ENCODE measurements around the gene NCKAP5. TPM values are rescaled to one million over a fixed set of nuclear protein-coding genes. Genes with fewer than 3 reads are reported as not detected.

NCKAP5 gene
- total and polyA plus RNA-seq, 9 of the 15 experiments (the other 6 are each of a cell fraction or from before 2014, with no cell fraction given) = not detected

DNA sequence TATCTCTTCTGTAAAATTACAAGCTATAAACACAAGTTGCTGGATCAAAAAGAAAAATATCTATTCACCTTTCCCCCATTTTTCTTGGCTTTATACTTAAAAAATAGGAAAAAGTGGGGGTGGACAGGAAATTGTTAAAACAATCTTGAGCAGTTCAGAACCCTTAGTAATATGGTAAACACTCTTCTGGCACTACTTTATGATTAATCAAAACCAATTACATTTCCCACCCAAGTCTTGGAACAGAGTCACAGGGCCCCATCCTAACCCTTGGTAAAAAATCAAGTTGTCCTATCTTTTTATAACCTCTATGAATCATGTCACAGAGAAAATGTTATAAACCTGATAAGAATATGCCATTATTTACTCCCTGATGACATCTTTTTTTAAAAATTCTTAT, 570.0 kb downstream of the NCKAP5 start:
- no peaks in the 10 kb centered on the region for H3K9me3 ChIP-seq (replicated peaks; ENCODE audit: control insufficient read depth, insufficient read depth, low read depth, low read length)
- DNase-seq (ENCODE audit: extremely low read depth in 1 of 4, low spot score in 3 of 4) = no peak
- in situ Hi-C loops (cut with MboI) = no loop called here

More for the DNA sequence above, 570.0 kb downstream of the NCKAP5 start:
- no peak overlapping the region for H3K4me3 ChIP-seq
- no peak for ATAC-seq
- H3K4me1 ChIP-seq (replicated peaks in 1 of 2; ENCODE audit: control insufficient read depth in 2 of 2, insufficient read depth in 2 of 2, low read length in 2 of 2) = no peaks in the 10 kb centered on the region
- ChIA-PET POLR2A (interaction anchor here (0.7 kb wide), 1 partner anchor 65 kb away, joined by 3 read pairs; no protein-coding TSS in a partner anchor), CTCF (ENCODE audit: low intra/inter-chr PET ratio) (no interaction called here)
- no peaks in the 10 kb centered on the region for H3K36me3 ChIP-seq (ENCODE audit: control insufficient read depth, insufficient read depth, low read length)
- no peak overlapping the region for H3K27ac ChIP-seq (ENCODE audit: extremely low read depth, low read depth, low read length)
- no TSS peak for BruUV-seq (replicated peaks)
- no peak overlapping the region for H3K9ac ChIP-seq (ENCODE audit: insufficient read depth in 1 of 2, low read depth in 2 of 2, low read length in 2 of 2)
- no peak for FAIRE-seq
- H3K4me2 ChIP-seq (ENCODE audit: insufficient read depth, low read length) = no peak overlapping the region
- H2AFZ ChIP-seq (ENCODE audit: low read depth, low read length) = no peak overlapping the region
- intact Hi-C loops (cut with micrococcal nuclease) = no loop called here
- H4K20me1 ChIP-seq (replicated peaks; ENCODE audit: control insufficient read depth, insufficient read depth, low read length) = no peaks in the 10 kb centered on the region
- TF ChIP-seq POLR2AphosphoS2 (IDR thresholded peaks at IDR 0.05; ENCODE audit: low read length) = no peak
- TF ChIP-seq CREBBP (IDR thresholded peaks at IDR 0.05; ENCODE audit: low read depth, low read length) = no peak
- TF ChIP-seq BHLHE40 (IDR thresholded peaks at IDR 0.05; ENCODE audit: low read length) = no peak
- TF ChIP-seq TCFL5 (CRISPR knock-in tag; conservative IDR thresholded peaks at IDR 0.05) = no peak
- no peak for TF ChIP-seq ZNF24 (IDR thresholded peaks at IDR 0.05)
- TF ChIP-seq ZNF354B (CRISPR knock-in tag; IDR thresholded peaks at IDR 0.05) = no peak
- TF ChIP-seq DIDO1 (tag; IDR thresholded peaks at IDR 0.05; ENCODE audit: low read depth) = no peak
- TF ChIP-seq ZNF165 (CRISPR knock-in tag; IDR thresholded peaks at IDR 0.05; ENCODE audit: borderline replicate concordance) = no peak
- TF ChIP-seq, protein P1, sequence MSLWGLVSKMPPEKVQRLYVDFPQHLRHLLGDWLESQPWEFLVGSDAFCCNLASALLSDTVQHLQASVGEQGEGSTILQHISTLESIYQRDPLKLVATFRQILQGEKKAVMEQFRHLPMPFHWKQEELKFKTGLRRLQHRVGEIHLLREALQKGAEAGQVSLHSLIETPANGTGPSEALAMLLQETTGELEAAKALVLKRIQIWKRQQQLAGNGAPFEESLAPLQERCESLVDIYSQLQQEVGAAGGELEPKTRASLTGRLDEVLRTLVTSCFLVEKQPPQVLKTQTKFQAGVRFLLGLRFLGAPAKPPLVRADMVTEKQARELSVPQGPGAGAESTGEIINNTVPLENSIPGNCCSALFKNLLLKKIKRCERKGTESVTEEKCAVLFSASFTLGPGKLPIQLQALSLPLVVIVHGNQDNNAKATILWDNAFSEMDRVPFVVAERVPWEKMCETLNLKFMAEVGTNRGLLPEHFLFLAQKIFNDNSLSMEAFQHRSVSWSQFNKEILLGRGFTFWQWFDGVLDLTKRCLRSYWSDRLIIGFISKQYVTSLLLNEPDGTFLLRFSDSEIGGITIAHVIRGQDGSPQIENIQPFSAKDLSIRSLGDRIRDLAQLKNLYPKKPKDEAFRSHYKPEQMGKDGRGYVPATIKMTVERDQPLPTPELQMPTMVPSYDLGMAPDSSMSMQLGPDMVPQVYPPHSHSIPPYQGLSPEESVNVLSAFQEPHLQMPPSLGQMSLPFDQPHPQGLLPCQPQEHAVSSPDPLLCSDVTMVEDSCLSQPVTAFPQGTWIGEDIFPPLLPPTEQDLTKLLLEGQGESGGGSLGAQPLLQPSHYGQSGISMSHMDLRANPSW (CRISPR knock-in tag; IDR thresholded peaks at IDR 0.05) = no peak
- TF ChIP-seq MAFG (tag; conservative IDR thresholded peaks at IDR 0.05) = no peak
- TF ChIP-seq KAT8 (IDR thresholded peaks at IDR 0.05; ENCODE audit: low read depth) = no peak
- TF ChIP-seq ZBTB34 (CRISPR knock-in tag; IDR thresholded peaks at IDR 0.05) = no peak
- TF ChIP-seq ZBTB1 (CRISPR knock-in tag; IDR thresholded peaks at IDR 0.05; ENCODE audit: borderline replicate concordance, low read depth) = no peak
- no peak for TF ChIP-seq ILK (tag; IDR thresholded peaks at IDR 0.05; ENCODE audit: borderline replicate concordance, low read depth)
- TF ChIP-seq ZBTB33 (CRISPR knock-in tag; IDR thresholded peaks at IDR 0.05) = no peak
- TF ChIP-seq SAFB (IDR thresholded peaks at IDR 0.05; ENCODE audit: borderline replicate concordance, low read depth, low read length) = no peak
- TF ChIP-seq IRF9 (tag; IDR thresholded peaks at IDR 0.05) = no peak
- no peak for TF ChIP-seq MTA2 (IDR thresholded peaks at IDR 0.05; ENCODE audit: low read depth)
- H3K9me1 ChIP-seq (ENCODE audit: control insufficient read depth, insufficient read depth, low read length) = no peaks in the 10 kb centered on the region
- no peaks in the 10 kb centered on the region for H3K79me2 ChIP-seq (ENCODE audit: control insufficient read depth, insufficient read depth, low read length)
- H3K27me3 ChIP-seq (ENCODE audit: control insufficient read depth in 2 of 2, insufficient read depth in 2 of 2, low read length in 2 of 2) = no peaks in the 10 kb centered on the region

Data from K562 (cell line).